ENCODE results near the gene UBE2L3.

The UBE2L3 gene

DNA sequence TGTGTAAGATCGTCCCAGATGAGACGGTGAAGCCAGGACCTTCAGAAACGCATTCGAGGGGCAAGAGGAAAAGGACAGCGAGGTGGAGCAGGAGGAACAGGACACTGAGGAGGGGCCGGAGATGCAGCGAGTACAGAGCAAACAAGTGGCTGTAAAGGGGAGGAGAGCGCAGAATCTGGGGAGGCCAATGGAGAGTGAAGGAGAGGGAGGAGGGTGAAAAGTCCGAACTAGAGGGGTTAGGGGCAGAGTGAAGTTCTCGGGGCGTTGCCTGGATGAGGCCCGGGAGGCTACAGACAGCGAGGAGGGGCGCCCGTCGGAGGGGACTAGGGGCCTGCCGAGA is 89.5 kb downstream of the UBE2L3 start:
- H3K27me3 Mint-ChIP-seq (ENCODE audit: low read depth) = peaks cover 22% of the 10 kb centered on the region
- peaks cover 6% of the 10 kb centered on the region for H3K4me1 Mint-ChIP-seq
- H3K27ac Mint-ChIP-seq = peak overlapping the region in 1 of 3 experiments; percentile 35
- H3K36me3 Mint-ChIP-seq (ENCODE audit: low read depth) = peaks cover 5% of the 10 kb centered on the region
- H3K9me3 Mint-ChIP-seq = no peaks in the 10 kb centered on the region
- TF ChIP-seq, protein P1, sequence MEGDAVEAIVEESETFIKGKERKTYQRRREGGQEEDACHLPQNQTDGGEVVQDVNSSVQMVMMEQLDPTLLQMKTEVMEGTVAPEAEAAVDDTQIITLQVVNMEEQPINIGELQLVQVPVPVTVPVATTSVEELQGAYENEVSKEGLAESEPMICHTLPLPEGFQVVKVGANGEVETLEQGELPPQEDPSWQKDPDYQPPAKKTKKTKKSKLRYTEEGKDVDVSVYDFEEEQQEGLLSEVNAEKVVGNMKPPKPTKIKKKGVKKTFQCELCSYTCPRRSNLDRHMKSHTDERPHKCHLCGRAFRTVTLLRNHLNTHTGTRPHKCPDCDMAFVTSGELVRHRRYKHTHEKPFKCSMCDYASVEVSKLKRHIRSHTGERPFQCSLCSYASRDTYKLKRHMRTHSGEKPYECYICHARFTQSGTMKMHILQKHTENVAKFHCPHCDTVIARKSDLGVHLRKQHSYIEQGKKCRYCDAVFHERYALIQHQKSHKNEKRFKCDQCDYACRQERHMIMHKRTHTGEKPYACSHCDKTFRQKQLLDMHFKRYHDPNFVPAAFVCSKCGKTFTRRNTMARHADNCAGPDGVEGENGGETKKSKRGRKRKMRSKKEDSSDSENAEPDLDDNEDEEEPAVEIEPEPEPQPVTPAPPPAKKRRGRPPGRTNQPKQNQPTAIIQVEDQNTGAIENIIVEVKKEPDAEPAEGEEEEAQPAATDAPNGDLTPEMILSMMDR (IDR thresholded peaks at IDR 0.05; ENCODE audit: unreplicated experiment in 3 of 3) = no peak
- peak overlapping the region; percentile 73 to 80 (median 78) for H3K4me3 Mint-ChIP-seq

DNA sequence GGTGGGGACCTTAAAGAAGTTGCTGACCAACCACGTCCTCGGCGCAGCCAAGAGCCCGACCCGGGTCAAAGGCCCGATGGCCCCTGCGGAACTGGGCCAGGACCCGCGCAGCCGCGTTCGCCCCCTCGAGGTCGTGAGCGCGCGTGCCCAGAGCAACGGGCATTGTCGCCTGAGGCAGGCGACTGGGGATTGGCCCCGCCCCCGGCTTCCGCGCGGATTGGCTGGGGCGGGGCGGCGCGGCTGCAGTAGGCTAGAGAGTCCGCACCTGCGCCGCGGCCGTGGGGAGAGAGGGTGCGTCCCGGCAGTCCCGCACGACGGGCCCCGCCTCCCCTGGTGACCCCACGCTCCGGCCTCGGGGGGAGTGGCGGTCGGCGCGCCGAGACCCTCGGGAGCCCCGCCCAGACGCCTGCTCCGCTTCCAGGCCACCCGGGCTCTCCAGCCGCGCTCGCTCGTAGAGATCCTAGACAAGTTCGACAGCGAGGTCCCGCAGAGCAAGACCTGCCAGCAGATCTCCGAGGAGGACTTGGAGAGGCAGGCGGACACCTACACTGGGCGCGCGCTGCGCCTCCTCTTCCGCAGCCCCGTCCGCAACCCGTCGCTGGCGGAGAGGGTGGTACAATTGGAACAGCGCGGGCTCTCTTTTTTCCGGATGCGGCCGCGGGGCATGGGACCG is 90.0 kb downstream of the UBE2L3 start:
- no peaks in the 10 kb centered on the region for H3K9me3 Mint-ChIP-seq
- H3K36me3 Mint-ChIP-seq (ENCODE audit: low read depth) = peaks cover 5% of the 10 kb centered on the region
- H3K4me3 Mint-ChIP-seq = peak overlapping the region; percentile 81 to 84 (median 84)
- H3K4me1 Mint-ChIP-seq = peaks cover 6% of the 10 kb centered on the region
- H3K27me3 Mint-ChIP-seq (ENCODE audit: low read depth) = peaks cover 22% of the 10 kb centered on the region
- TF ChIP-seq, protein P1 (IDR thresholded peaks at IDR 0.05; ENCODE audit: unreplicated experiment in 3 of 3) = peak in 2 of 3 experiments; percentile 13 to 30
- H3K27ac Mint-ChIP-seq = no peak overlapping the region

DNA sequence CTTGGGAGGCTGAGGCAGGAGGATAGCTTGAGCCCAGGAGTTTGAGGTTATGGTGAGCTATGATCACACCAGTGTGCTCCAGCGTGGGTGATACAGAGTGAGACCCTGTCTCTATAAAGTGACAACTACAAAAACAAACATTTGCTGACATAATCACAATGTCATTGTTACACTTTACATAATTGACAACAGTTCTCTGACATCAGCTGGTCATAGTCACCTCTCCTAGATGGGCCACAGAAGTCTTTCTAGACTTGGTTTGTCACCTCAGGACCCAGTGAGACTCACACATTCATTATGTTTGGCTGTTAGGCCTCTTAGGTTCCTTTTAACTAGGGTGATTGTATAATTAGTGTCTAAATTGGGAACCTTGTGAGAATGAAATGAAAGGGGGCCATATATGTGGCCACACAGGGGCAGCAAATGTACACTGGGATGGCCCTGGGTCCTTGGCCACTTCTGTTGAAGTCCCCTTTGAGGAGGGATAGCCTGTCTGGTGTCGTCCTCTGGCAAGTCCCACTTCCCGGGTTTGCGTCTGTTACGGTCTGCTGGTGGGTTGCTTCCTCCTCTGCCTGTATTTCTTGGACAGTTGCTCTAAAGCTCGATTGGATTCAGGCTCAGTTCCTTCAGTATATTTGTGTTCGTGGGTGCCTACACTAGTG is 92.5 kb downstream of the UBE2L3 start:
- Mint-ChIP-seq H3K36me3 (ENCODE audit: low read depth) (no peaks in the 10 kb centered on the region), H3K27me3 (ENCODE audit: low read depth) (peaks cover 22% of the 10 kb centered on the region), H3K27ac (no peak overlapping the region), H3K4me3 (peak overlapping the region in 2 of 3 experiments; percentile 22 to 42), H3K4me1 (peaks cover 11% of the 10 kb centered on the region), H3K9me3 (no peaks in the 10 kb centered on the region)
- TF ChIP-seq, protein P1 (IDR thresholded peaks at IDR 0.05; ENCODE audit: unreplicated experiment in 3 of 3) = no peak

DNA sequence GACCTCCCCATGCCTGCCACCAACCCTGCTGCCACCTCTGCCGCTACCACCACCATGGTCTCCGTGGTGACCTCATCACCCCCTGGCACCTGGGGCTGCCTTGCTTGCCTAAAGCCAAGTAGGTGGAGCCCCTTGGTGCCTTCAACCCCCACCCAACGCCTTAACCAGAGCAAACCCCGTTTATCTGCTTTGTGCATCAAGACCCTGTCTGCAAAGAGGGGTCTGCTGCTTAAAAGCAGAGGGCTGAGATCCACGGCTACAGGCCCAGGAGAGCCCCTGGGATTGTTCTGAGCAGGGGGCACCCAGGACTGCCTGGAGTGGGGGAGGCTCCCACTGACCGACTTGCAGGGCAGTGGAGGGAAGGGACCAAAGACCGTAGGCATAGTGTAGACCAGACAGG is 93.4 kb downstream of the UBE2L3 start:
- TF ChIP-seq, protein P1 (IDR thresholded peaks at IDR 0.05; ENCODE audit: unreplicated experiment in 3 of 3) = no peak
- H3K4me3 Mint-ChIP-seq = no peak overlapping the region
- H3K9me3 Mint-ChIP-seq = no peaks in the 10 kb centered on the region
- H3K27me3 Mint-ChIP-seq (ENCODE audit: low read depth) = peaks cover 22% of the 10 kb centered on the region
- H3K36me3 Mint-ChIP-seq (ENCODE audit: low read depth) = no peaks in the 10 kb centered on the region
- no peak overlapping the region for H3K27ac Mint-ChIP-seq
- peaks cover 11% of the 10 kb centered on the region for H3K4me1 Mint-ChIP-seq

DNA sequence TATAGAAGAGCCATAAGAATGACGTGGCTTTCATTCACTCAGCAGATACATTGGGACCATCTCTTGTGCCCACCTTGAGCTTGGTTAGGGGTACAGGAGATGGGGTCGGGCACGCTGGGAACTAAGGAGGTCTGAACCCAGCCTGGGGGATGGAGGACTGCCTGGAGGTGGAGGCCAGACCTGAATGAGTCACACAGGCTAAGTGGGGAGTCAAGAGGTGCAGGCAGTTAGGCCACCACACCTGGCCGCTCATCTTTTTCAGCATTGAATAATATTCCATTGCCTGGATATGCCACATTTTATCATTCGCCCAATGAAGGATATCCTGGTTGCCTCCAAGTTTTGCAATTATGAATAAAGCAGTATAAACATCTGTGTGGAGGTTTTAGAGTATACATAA is 94.5 kb downstream of the UBE2L3 start:
- TF ChIP-seq, protein P1 (IDR thresholded peaks at IDR 0.05; ENCODE audit: unreplicated experiment in 3 of 3) = no peak
- H3K27me3 Mint-ChIP-seq (ENCODE audit: low read depth) = peaks cover 15% of the 10 kb centered on the region
- no peak overlapping the region for H3K27ac Mint-ChIP-seq
- no peaks in the 10 kb centered on the region for H3K9me3 Mint-ChIP-seq
- peaks cover 10% of the 10 kb centered on the region for H3K4me1 Mint-ChIP-seq
- H3K4me3 Mint-ChIP-seq = peak overlapping the region in 2 of 3 experiments; percentile 52 to 58
- no peaks in the 10 kb centered on the region for H3K36me3 Mint-ChIP-seq (ENCODE audit: low read depth)

DNA sequence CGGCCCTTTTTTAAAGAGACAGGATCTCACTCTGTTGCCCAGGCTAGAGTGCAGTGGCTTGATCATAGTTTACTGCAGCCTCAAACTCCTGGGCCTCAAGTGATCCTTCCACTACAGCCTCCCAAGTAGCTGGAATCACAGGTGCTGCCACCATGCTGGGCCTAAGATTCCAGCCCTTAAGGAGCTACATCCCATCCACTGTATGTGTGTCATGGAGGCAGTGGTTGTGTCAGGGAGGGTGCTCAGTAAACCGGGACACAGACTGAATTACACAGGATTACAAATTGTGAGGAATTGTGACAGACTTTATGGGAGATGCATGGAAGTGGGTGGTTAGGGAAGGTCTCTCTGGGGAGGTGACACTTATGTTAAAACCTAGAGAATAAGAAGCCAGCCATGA is 96.2 kb downstream of the UBE2L3 start:
- H3K4me1 Mint-ChIP-seq = peaks cover 14% of the 10 kb centered on the region
- H3K27me3 Mint-ChIP-seq (ENCODE audit: low read depth) = peaks cover 10% of the 10 kb centered on the region
- no peaks in the 10 kb centered on the region for H3K36me3 Mint-ChIP-seq (ENCODE audit: low read depth)
- no peak overlapping the region for H3K27ac Mint-ChIP-seq
- TF ChIP-seq, protein P1 (IDR thresholded peaks at IDR 0.05; ENCODE audit: unreplicated experiment in 3 of 3) = no peak
- H3K4me3 Mint-ChIP-seq = peak overlapping the region; percentile 42 to 78 (median 74)
- H3K9me3 Mint-ChIP-seq = no peaks in the 10 kb centered on the region
